Measurements from ENCODE around the gene IGFBP3.
A peak's percentile ranks its signal among the peaks of the same experiment; 100 is the strongest.

Gene IGFBP3

GRCh38 chr7:45921699-45922519 lies 837 bp upstream of the IGFBP3 start:
- DNase-seq = no peak

GRCh38 chr7:45921381-45921698 lies 268 bp upstream of the IGFBP3 start:
- no peak for DNase-seq

GRCh38 chr7:45919993-45920459 lies 1.0 kb downstream of the IGFBP3 start:
- DNase-seq = no peak

GRCh38 chr7:45919231-45919784 lies 1.8 kb downstream of the IGFBP3 start:
- no peak for DNase-seq

GRCh38 chr7:45918556-45918955 lies 2.5 kb downstream of the IGFBP3 start:
- DNase-seq = no peak

GRCh38 chr7:45917658-45918057 lies 3.4 kb downstream of the IGFBP3 start:
- peak; percentile 96 for DNase-seq

GRCh38 chr7:45917064-45917463 lies 4.0 kb downstream of the IGFBP3 start:
- DNase-seq = no peak

- DNase-seq = no peak
Measured at GRCh38 chr7:45915606-45916005, 5.5 kb downstream of the IGFBP3 start.

GRCh38 chr7:45914911-45915310 lies 6.2 kb downstream of the IGFBP3 start:
- no peak for DNase-seq

- DNase-seq = no peak
Measured at GRCh38 chr7:45912972-45913371, 8.1 kb downstream of the IGFBP3 start.

GRCh38 chr7:45911311-45911710 lies 9.8 kb downstream of the IGFBP3 start:
- DNase-seq = no peak

- no peak for DNase-seq
Measured at GRCh38 chr7:45910855-45911254, 10.2 kb downstream of the IGFBP3 start.

- DNase-seq = no peak
Measured at GRCh38 chr7:45909561-45909960, 11.5 kb downstream of the IGFBP3 start.

GRCh38 chr7:45902820-45903219 lies 18.3 kb downstream of the IGFBP3 start:
- no peak for DNase-seq

- DNase-seq = no peak
Measured at GRCh38 chr7:45901566-45901965, 19.5 kb downstream of the IGFBP3 start.

- no peak for DNase-seq
Measured at GRCh38 chr7:45898222-45898621, 22.9 kb downstream of the IGFBP3 start.

- no peak for DNase-seq
Measured at GRCh38 chr7:45897042-45897690, 23.9 kb downstream of the IGFBP3 start.

- DNase-seq = no peak
Measured at GRCh38 chr7:45894665-45895062, 26.4 kb downstream of the IGFBP3 start.

GRCh38 chr7:45893996-45894664 lies 26.9 kb downstream of the IGFBP3 start:
- no peak for DNase-seq

GRCh38 chr7:45893374-45893995 lies 27.6 kb downstream of the IGFBP3 start:
- no peak for DNase-seq

GRCh38 chr7:45892407-45893035 lies 28.6 kb downstream of the IGFBP3 start:
- no peak for DNase-seq
